HG03280 (cell line): ENCODE data around the gene WNK4.
A peak's percentile ranks its signal among the peaks of the same experiment; 100 is the strongest.

Experiments
- ATAC-seq: cut with Tn5 transposase; IDR thresholded peaks from one replicate; pipeline ENCODE4 v1.9.1; 2021; ENCODE audit warnings: mild to moderate bottlenecking, moderate library complexity; ENCODE audit not compliant: unreplicated experiment

The WNK4 gene

DNA sequence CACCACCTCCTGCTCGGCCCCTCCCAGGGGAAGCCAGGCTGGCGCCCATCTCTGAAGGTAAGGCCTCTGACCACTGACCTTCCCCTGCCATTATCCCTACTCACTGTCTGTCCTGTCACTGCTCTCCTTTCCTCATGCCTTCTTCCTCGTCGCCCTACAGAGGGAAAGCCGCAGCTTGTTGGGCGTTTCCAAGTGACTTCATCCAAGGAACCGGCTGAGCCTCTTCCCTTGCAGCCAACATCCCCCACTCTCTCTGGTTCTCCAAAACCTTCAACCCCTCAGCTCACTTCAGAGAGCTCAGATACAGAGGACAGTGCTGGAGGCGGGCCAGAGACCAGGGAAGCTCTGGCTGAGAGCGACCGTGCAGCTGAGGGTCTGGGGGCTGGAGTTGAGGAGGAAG, 15.1 kb downstream of the WNK4 start:
- ATAC-seq, result no peak

DNA sequence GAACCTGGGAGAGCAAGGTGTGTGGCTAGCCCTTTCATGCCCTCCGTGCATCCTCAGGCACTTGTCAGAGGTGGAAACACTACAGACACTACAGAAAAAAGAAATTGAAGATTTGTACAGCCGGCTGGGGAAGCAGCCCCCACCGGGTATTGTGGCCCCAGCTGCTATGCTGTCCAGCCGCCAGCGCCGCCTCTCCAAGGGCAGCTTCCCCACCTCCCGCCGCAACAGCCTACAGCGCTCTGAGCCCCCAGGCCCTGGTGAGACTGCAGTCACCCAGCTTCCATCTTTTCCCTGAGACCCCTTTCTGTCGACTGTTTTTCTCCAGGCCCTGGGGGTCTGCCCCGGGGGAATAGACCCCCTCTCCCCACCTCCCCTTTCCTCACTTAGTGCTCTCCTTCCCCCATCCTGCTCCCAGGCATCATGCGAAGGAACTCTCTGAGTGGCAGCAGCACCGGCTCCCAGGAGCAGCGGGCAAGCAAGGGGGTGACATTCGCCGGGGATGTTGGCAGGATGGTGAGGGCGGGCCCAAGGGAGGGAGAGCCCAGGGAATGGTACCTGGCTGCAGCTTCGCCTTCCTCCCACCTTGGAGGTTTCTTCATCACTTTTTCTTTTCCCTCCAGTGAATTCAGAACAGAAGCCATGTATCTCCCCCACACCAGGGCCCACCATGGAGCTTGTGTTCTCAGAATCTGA, 15.8 kb downstream of the WNK4 start:
- ATAC-seq, result no peak

DNA sequence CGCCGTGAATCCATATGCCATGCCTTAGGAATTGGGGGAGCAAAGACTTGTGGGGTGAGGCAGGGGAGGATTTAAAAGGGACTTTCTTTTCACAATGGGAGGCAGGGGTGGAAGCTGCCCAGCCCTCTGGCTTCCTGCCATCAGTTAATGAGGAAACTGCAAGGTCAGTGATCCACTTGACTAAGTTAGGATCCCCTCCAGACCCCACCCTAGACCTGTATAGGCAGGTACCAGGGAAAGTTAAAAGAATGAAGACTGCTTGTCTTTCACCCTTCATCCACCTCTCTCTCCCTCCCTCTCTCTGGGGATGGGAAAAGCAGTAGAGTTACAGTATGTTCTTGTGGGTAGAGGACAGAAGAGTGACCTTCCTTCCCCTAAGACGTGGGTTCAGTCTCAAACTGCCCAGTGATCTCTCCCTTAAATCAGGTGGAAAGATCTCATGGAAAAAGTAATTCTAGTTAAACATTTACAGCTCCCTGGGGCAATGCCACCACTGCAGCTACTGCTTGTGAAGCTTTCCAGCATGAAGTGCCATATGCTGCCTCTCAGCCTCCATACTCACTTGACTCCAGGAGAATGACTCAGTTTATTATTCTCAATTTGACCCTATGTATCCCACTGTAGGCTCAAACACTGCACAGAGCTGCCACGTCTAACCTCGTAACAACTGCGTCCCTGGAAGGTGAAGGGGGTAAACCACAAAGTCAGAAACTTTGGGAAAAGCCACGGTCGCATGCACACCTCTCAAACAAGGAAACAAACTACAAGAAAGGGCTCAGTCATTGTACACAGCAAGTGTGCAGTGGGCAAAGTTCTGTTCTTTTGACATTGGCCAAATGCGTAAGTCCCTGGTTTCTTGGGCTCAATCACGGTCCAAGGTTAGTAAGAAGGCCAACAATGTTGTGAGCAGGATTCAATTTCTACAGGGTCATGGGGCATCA, 16.9 kb downstream of the WNK4 start:
- no peak for ATAC-seq

DNA sequence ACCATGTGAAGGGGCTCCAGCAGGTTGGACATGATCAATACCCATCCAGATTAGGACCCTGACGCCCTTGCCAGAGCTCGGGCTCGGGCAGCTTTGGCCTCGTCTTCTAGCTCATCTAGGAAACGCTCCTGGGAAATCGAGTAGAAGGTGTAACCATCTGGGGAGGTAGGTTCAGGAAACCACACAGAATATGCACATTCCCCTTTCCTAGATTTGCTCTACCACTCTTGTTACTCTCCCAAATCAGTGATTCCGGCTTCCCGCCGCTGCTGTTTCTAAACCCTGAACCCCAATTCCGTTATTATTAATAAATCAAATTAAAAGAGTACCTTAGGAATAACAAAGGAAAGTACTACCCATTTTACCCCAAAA, 17.6 kb downstream of the WNK4 start:
- ATAC-seq, result no peak

DNA sequence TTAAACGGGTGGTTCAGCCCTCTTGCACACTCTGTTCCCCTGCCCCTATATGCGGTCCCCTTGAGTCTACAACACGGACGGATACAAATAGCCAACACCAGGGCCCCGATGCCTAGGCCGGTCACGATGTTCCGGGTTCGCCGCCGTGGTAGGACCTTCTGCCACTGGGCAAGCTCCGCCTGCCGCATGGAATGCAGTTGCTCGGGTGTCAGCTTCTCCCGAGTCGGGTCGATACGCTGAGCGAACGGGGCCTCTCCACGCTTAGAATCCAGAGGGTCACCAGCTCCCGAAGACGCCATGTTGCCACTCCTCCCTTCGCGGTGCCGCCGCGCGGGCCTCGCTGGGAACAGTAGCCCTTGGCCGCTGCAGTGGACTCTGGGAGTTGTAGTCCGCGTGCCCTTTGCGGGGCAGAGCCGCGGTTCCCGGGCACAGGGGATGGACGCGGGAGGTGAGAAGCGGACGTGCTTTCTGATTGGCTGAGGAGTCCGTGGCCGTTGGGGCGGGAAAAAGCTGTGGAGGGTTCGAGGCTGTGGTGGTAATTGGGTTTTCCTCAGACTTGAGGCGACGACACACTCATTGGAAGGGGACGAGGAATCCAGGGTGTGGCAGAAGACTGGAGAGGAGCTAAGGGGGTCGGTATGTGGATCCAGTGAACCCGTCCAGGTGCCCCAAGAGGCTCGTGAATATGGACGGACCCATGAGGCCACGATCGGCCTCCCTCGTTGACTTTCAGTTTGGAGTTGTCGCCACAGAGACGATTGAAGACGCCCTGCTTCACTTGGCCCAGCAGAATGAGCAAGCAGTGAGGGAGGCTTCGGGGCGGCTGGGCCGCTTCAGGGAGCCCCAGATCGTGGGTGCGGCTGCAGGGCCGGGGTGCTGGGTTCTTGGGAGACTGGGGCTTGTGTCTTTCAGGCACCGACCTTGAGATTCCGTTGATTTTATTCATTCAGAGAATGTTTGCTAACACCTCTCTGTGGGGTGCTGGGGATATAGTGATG, 18.3 kb downstream of the WNK4 start, which contains the start of the genes CNTD1 and COA3:
Gene CNTD1 (plus strand): TSS at position 479 of the 998 bp plus-strand sequence. CDS start 207 bp downstream, at position 686.
Gene COA3 (minus strand): TSS at position 322 of the 998 bp plus-strand sequence. CDS start 23 bp downstream, at position 299.
- ATAC-seq, result peak; percentile 93

GRCh38 chr17:42803074-42803883, 22.9 kb downstream of the WNK4 start:
- ATAC-seq, result no peak

DNA sequence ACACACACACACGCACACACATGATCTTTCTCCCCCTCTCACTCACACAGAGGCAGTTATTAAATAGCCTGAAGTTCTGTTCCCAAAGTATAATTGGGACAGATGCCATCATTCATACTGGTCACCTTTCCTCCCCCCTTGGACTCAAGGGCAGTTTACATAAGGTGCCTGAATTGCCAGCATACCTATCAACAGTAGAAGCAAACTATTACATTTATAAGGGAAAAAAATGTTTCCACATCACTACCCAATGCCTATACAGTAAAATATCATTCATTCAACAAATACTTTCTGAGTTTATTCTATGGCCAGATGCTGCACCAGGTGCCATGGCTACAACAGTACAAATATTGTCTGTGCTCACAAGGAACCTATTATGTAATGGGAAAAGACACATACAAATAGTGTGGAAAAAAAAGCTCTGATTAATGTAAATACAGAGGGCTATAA, 24.5 kb downstream of the WNK4 start:
- ATAC-seq, result no peak

- ATAC-seq, result no peak
Measured at GRCh38 chr17:42806249-42806648, 25.8 kb downstream of the WNK4 start.

GRCh38 chr17:42809250-42809649, 28.8 kb downstream of the WNK4 start:
- ATAC-seq, result no peak

DNA sequence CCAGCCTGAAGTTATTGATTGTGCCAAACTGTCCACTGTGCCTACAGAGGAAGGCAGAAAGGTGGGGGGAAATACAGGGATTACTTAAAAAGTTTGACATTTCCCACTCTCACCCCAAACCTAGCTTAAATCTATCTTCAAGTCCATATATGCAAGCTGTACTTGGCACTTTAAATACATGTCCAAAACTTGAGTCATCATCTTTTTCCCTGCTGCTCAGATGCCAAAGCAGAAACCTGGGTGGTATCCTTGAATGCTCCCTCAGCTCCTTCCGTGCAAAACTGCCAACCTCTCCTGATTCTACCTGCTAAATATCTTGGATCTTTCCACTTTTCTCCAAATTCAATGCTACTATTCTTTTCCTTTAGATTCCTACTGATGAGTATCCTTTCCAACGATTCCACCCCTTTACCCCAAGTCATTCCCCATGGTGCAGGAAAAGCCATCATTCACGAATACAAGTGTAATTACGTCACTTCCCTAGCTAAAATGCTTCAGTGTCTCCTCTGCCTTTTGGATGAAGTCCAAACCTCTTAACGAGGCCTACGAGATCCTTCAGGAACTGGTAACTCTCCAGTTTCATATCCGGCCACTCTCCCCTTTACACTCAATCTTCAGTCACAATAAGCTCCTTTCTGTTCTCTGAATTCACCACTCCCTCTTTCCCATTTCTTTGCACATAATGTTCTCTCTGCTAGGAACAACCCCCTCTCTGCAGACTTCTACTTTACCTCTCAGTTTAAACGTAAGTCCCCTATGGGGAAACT, 34.4 kb downstream of the WNK4 start:
- ATAC-seq, result no peak

- ATAC-seq, result no peak
Measured at GRCh38 chr17:42817866-42818265, 37.5 kb downstream of the WNK4 start.

DNA sequence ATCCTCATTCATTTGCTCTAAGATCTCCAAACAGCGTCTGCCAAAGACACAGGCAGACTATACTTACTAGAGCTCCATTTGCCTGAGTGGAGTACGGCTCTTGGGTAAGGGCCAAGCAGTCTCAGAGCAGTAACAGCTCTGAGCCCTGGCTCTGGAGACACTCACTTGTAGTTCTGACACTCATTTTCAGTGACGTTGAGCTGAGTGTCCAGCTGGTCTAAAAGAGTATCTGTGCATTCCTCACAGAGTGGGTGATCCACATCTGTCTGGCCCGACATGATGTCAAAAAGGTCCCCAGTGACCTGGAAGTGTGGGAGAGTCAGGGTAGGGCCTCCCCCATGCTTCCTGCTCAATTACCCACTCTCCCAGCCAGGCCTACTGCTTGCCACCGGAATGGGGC, 38.0 kb downstream of the WNK4 start:
- no peak for ATAC-seq

- ATAC-seq, result no peak
Measured at GRCh38 chr17:42819939-42820535, 39.6 kb downstream of the WNK4 start.

DNA sequence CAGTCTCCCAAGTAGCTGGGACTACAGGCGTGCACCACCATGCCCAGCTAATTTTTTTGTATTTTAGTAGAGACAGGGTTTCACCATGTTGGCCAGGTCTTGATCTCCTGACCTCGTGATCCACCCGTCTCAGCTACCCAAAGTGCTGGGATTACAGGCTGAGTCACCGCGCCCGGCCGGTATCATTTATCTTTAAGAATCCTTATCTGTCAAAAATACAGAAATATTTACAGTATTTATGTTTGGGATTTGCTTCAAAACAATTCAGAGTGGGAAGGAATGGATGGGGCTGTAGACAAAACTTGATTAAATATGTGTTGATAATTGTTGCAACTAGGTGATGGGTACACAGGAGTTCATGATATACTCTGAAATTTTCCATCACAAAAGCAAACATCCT, 40.8 kb downstream of the WNK4 start:
- no peak for ATAC-seq

DNA sequence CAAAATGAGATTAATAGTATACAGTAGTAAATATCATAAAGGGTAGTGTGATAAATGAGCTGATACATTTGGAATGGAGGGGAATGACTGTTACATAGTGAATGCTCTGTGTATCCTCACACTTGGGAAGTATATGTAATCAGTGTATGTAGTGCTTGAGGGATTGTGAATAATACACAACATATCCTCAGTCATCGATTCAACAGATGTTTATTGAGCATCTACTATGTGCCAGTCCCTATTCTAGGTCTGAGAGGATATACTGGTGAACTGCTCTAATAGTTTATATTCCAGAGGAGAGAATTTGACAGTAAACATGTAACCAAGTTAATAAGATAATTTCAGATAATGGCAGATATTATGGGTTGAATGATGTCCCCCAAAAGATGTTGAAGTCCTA, 47.1 kb downstream of the WNK4 start:
- no peak for ATAC-seq

DNA sequence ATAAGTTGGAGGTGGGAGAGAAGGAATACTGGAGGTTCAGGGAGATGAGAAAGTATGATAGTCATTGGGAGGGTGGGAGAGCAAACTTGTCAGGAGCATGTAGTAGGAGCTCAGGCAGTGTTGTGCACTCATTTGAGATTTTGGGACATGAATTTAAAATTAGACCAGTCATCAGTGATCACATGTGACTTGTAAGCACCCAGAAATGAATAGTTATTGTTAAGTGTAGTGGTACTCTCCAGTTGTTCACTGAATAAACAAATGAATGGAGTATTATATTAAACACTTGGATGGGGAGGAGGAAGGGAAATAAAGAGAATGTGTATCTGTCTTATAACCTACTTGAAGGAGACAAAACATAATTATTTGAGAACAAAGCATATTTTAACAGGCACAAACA, 50.6 kb downstream of the WNK4 start:
- ATAC-seq, result no peak

GRCh38 chr17:42832213-42832933, 52.0 kb downstream of the WNK4 start:
- ATAC-seq, result peak; percentile 17
